ENCODE data around the gene HAUS7.

HAUS7 gene

DNA sequence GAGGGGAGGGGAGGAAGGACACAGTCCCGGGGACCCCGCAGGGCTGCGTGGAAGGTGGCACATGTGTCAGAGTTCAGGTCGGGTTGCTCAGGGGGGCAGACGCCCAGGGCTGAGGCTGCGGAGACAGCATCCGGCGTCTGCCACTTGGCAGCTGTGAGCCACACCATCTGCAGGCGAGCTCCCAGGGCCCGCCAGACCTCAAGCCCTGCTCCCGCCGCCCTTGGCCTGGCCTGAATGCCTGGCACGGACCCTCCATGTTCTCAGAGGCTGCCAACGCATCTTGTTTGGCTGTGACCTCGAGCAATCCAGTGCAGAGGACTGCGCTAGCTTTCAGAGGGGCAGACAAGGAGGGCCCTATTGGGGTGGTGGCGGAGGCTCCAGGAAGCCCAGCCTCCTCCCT is 29.5 kb upstream of the HAUS7 start:
- 84 to 94% methylated on average over 11 to 15 of the region's 17 CpGs for WGBS, 2 experiments (ENCODE audit: insufficient coverage in 2 of 2)
- no peak overlapping the region for H3K4me3 ChIP-seq (ENCODE audit: extremely low read depth, insufficient read depth, low read length, poor library complexity, severe bottlenecking)
- H3K4me1 ChIP-seq (ENCODE audit: control insufficient read depth, insufficient read depth, low read length, poor library complexity, severe bottlenecking), result no peaks in the 10 kb centered on the region
- no peaks in the 10 kb centered on the region for H3K9me3 ChIP-seq (ENCODE audit: control insufficient read depth, low read length)
- no peak overlapping the region for H3K27ac ChIP-seq (ENCODE audit: low read depth, low read length, severe bottlenecking)
- H3K36me3 ChIP-seq (ENCODE audit: control insufficient read depth, insufficient read depth, low read length), result no peaks in the 10 kb centered on the region

DNA sequence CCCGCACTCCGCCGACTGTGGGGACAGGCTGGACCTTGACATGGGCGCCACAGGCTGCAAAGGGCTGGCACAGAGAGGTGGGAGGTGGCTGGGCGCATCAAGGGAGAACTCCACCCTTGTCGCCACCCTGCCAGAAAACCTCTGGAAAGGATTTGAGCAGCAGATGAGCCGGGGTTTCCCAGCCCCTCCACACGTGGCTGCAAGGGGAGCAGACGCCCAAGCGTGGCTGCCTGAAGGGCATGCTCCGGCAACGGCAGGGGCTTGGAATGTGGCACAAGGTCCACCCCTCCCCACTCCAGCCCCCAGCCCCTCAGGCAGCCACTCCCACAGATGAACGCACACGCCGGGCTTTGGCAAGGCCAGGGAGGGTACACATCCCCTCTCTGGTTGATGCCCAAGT is 29.0 kb upstream of the HAUS7 start:
- WGBS, 2 experiments (ENCODE audit: insufficient coverage in 2 of 2), result 90 to 93% methylated on average over 5 to 8 of the region's 15 CpGs

DNA sequence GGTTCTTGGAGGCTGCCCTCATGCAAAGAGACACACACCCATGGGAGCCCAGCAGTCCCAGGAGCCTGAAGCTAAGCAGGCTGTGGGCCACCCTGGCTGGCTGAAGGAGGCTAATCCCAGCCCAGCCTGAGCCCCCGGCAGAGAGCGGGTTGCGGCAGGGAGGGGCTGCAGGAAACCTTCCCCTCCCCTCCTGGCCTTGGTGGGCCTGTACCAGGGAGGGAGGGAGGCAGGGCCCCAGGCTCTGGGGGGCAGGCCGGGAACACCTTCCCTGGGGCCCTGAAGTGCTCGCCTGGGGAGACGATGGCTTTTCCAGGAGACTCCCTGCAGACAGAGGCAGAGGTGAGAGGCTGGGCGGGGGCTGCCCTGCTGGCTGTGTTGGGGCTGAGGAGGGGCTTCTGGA is 28.1 kb upstream of the HAUS7 start:
- 84 to 100% methylated on average over 1 to 6 of the region's 7 CpGs for WGBS, 2 experiments (ENCODE audit: insufficient coverage in 2 of 2)
- no peak overlapping the region for H3K4me3 ChIP-seq (ENCODE audit: extremely low read depth, insufficient read depth, low read length, poor library complexity, severe bottlenecking)

More for the DNA sequence above, 29.0 kb upstream of the HAUS7 start:
- no peaks in the 10 kb centered on the region for H3K9me3 ChIP-seq (ENCODE audit: control insufficient read depth, low read length)
- H3K27ac ChIP-seq (ENCODE audit: low read depth, low read length, severe bottlenecking), result no peak overlapping the region
- H3K4me3 ChIP-seq (ENCODE audit: extremely low read depth, insufficient read depth, low read length, poor library complexity, severe bottlenecking), result no peak overlapping the region
- no peaks in the 10 kb centered on the region for H3K36me3 ChIP-seq (ENCODE audit: control insufficient read depth, insufficient read depth, low read length)
- H3K4me1 ChIP-seq (ENCODE audit: control insufficient read depth, insufficient read depth, low read length, poor library complexity, severe bottlenecking), result peaks cover 1% of the 10 kb centered on the region

DNA sequence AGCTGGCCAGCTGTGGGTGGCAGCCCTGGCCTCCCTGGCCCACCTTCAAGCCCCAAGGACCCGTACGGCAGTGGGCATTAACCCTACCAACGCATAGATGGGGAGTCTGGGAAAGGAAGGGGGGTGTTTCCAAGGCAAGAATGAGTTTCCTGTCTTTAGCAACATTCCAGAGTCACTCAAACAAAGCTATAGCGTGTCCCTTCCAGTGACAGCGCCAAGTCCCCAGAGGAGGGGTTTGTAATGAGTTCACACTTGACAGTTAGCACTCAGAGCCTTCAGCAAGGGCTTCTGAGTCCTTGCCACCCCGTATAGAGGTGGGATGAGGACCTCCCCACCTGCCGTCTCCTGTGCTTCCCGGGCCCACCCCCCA is 26.2 kb upstream of the HAUS7 start:
- peaks cover 27% of the 10 kb centered on the region for H3K4me1 ChIP-seq (ENCODE audit: control insufficient read depth, insufficient read depth, low read length, poor library complexity, severe bottlenecking)
- no peak overlapping the region for H3K27ac ChIP-seq (ENCODE audit: low read depth, low read length, severe bottlenecking)
- no peaks in the 10 kb centered on the region for H3K36me3 ChIP-seq (ENCODE audit: control insufficient read depth, insufficient read depth, low read length)
- H3K9me3 ChIP-seq (ENCODE audit: control insufficient read depth, low read length), result no peaks in the 10 kb centered on the region
- no peak overlapping the region for H3K4me3 ChIP-seq (ENCODE audit: extremely low read depth, insufficient read depth, low read length, poor library complexity, severe bottlenecking)
- WGBS, 2 experiments (ENCODE audit: insufficient coverage in 2 of 2), result 67% methylated on average over 1 of the region's 8 CpGs; no CpG with 5 or more reads in 1 of the 2 experiments

More for the DNA sequence above, 28.1 kb upstream of the HAUS7 start:
- Histone ChIP-seq H3K27ac (ENCODE audit: low read depth, low read length, severe bottlenecking) (no peak overlapping the region), H3K36me3 (ENCODE audit: control insufficient read depth, insufficient read depth, low read length) (no peaks in the 10 kb centered on the region), H3K4me1 (ENCODE audit: control insufficient read depth, insufficient read depth, low read length, poor library complexity, severe bottlenecking) (peaks cover 10% of the 10 kb centered on the region), H3K9me3 (ENCODE audit: control insufficient read depth, low read length) (no peaks in the 10 kb centered on the region)

DNA sequence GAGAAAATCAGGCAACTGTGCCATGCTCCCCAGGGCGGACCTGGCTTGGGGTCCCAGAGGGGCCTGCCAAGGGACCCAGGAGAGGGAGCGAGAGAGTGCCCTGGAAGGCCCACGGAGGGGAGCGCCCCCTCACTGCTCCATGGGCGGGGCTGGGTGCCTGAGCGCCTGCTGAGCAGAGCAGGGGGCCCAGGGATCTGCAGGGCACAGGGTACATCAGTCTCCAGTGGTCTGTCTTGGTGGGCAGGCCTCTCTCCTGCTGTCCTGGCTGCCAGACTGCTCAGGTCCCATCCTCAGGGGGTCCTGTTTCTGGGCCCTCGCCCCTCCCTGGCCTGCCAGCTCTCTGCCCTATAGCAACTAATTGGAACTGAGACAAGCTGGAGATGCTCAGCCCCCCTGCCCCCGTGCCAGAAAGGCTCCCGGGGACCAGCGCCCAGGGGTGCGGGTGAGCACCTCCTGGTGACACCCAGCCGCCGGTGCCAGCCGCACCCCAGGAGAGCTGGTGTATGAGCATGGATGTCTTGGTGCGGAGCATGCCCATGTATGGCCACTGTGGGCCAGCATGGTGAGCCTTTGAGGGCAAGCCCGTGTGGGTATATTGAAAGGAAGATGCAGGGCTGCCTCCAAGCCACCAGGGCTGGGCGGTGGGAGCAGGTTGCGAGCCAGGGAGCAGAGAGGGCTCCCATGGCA is 25.7 kb upstream of the HAUS7 start:
- Histone ChIP-seq H3K4me1 (ENCODE audit: control insufficient read depth, insufficient read depth, low read length, poor library complexity, severe bottlenecking) (peaks cover 32% of the 10 kb centered on the region), H3K4me3 (ENCODE audit: extremely low read depth, insufficient read depth, low read length, poor library complexity, severe bottlenecking) (peak overlapping the region; percentile 22), H3K9me3 (ENCODE audit: control insufficient read depth, low read length) (no peaks in the 10 kb centered on the region), H3K36me3 (ENCODE audit: control insufficient read depth, insufficient read depth, low read length) (no peaks in the 10 kb centered on the region), H3K27ac (ENCODE audit: low read depth, low read length, severe bottlenecking) (no peak overlapping the region)
- 93% methylated on average over 7 of the region's 18 CpGs; no CpG with 5 or more reads in 1 of the 2 experiments for WGBS, 2 experiments (ENCODE audit: insufficient coverage in 2 of 2)

DNA sequence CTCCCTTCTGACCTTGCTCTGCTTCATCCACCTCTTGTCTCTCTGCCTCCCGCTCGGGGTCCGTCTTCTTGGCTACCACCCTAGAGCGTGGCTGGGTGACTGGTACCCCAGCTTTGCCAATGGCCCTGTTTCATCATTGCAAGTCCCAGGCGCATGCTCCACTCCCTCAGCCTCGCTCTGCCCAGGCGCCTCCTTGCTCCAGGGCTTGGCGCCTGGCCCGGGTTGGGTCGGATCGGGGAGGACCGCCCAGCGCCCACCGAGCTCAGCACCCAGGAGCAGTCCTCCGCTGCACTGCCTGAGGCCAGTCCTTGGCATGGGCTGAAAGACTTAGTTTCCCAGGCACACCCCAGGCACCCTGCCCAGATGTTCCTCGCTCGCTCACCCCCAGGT is 25.0 kb upstream of the HAUS7 start:
- peak overlapping the region; percentile 22 for H3K4me3 ChIP-seq (ENCODE audit: extremely low read depth, insufficient read depth, low read length, poor library complexity, severe bottlenecking)

DNA sequence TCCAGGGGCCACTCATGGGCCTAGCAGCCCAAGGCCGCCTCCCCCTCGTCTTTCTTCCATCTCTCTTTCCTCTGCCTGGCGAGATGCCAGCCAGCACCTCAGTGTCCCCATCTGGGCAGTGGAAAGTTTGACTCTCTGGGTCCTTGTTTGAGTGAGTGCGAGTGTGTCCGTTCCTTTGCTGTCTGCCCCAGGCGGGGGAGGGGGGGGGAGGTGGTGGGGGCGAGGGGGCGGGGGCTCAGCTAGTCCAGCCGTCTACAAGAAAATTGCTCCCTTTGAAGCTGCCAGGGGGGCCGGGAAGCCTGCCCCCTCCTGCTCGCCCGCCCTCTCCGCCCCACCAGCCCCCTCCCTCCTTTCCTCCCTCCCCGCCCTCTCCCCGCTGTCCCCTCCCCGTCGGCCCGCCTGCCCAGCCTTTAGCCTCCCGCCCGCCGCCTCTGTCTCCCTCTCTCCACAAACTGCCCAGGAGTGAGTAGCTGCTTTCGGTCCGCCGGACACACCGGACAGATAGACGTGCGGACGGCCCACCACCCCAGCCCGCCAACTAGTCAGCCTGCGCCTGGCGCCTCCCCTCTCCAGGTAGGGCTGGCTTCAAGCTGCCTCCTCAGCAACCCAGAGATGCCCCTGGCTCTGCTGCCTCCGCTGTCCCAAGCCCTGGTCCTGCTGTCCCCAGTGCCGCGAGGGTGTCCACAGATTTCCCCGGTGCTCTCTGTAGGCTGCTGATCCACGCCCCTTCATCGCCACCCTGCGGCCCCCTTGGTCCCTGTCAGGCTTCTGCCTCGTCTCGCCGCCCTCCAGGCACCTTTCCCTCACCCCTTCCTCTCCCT is 24.4 kb upstream of the HAUS7 start, which contains the start of gene BGN:
BGN (plus strand) TSS at position 440 of the 821 bp plus-strand sequence. CDS start 9,652 bp downstream, outside the sequence.
- Histone ChIP-seq H3K27ac (ENCODE audit: low read depth, low read length, severe bottlenecking) (peak within 1 kb of the TSS; percentile 10), H3K9me3 (ENCODE audit: control insufficient read depth, low read length) (no peaks in the 10 kb centered on the region), H3K36me3 (ENCODE audit: control insufficient read depth, insufficient read depth, low read length) (no peaks in the 10 kb centered on the region), H3K4me3 (ENCODE audit: extremely low read depth, insufficient read depth, low read length, poor library complexity, severe bottlenecking) (peak within 1 kb of the TSS; percentile 22), H3K4me1 (ENCODE audit: control insufficient read depth, insufficient read depth, low read length, poor library complexity, severe bottlenecking) (peaks cover 42% of the 10 kb centered on the region)
- 12 to 24% methylated on average over 5 to 16 of the region's 41 CpGs for WGBS, 2 experiments (ENCODE audit: insufficient coverage in 2 of 2)

More for the DNA sequence above, 25.0 kb upstream of the HAUS7 start:
- Histone ChIP-seq H3K4me1 (ENCODE audit: control insufficient read depth, insufficient read depth, low read length, poor library complexity, severe bottlenecking) (peaks cover 39% of the 10 kb centered on the region), H3K9me3 (ENCODE audit: control insufficient read depth, low read length) (no peaks in the 10 kb centered on the region), H3K36me3 (ENCODE audit: control insufficient read depth, insufficient read depth, low read length) (no peaks in the 10 kb centered on the region), H3K27ac (ENCODE audit: low read depth, low read length, severe bottlenecking) (no peak overlapping the region)
- 75 to 82% methylated on average over 6 to 15 of the region's 17 CpGs for WGBS, 2 experiments (ENCODE audit: insufficient coverage in 2 of 2)

DNA sequence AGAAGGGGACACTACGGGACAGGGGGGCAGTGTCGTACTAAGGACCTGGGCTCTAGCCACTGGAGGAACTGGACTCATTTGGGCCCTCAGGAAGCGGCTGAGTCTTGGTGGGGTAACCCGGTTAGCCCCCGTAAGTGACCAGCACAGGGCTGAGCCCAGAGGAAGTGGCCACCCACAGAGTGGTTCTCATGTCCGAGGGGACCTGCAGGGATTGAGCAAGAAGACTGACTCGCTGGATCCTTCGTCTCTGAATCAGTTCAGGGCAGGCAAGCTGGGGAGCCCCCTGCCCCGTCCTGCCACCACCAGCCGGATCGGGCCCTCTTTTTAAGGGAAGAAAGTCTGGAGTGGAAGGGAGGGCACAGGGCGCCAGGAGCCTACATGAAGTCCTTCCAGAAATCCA is 23.7 kb upstream of the HAUS7 start:
- Histone ChIP-seq H3K4me1 (ENCODE audit: control insufficient read depth, insufficient read depth, low read length, poor library complexity, severe bottlenecking) (peaks cover 42% of the 10 kb centered on the region), H3K4me3 (ENCODE audit: extremely low read depth, insufficient read depth, low read length, poor library complexity, severe bottlenecking) (no peak overlapping the region), H3K9me3 (ENCODE audit: control insufficient read depth, low read length) (no peaks in the 10 kb centered on the region), H3K27ac (ENCODE audit: low read depth, low read length, severe bottlenecking) (peak overlapping the region; percentile 10), H3K36me3 (ENCODE audit: control insufficient read depth, insufficient read depth, low read length) (no peaks in the 10 kb centered on the region)
- whole genome bisulfite sequencing, 2 experiments (ENCODE audit: insufficient coverage in 2 of 2), result 95 to 100% methylated on average over 2 to 4 of the region's 12 CpGs

DNA sequence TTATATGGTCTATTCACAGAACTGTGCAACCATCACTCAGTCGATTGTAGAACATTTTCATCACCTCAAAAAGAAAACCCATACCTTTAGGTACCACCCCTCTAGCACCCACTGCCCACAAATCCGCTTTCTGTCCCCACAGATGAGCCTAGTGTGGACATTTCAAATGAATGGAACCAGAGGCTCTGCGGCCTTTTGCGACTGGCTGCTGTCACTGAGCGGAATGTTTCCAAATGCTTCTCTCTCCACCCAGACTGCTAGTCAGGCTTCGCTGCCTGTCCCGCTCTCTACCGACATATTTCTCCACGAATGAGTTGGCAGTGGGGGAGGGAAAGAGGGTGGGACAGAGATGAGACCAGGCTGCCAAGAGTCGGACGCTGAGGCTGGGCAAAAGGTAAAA is 22.7 kb upstream of the HAUS7 start:
- 86 to 94% methylated on average over 1 to 3 of the region's 11 CpGs for WGBS, 2 experiments (ENCODE audit: insufficient coverage in 2 of 2)
- H3K27ac ChIP-seq (ENCODE audit: low read depth, low read length, severe bottlenecking), result no peak overlapping the region
- H3K4me3 ChIP-seq (ENCODE audit: extremely low read depth, insufficient read depth, low read length, poor library complexity, severe bottlenecking), result no peak overlapping the region
- H3K9me3 ChIP-seq (ENCODE audit: control insufficient read depth, low read length), result no peaks in the 10 kb centered on the region
- peaks cover 46% of the 10 kb centered on the region for H3K4me1 ChIP-seq (ENCODE audit: control insufficient read depth, insufficient read depth, low read length, poor library complexity, severe bottlenecking)
- no peaks in the 10 kb centered on the region for H3K36me3 ChIP-seq (ENCODE audit: control insufficient read depth, insufficient read depth, low read length)

DNA sequence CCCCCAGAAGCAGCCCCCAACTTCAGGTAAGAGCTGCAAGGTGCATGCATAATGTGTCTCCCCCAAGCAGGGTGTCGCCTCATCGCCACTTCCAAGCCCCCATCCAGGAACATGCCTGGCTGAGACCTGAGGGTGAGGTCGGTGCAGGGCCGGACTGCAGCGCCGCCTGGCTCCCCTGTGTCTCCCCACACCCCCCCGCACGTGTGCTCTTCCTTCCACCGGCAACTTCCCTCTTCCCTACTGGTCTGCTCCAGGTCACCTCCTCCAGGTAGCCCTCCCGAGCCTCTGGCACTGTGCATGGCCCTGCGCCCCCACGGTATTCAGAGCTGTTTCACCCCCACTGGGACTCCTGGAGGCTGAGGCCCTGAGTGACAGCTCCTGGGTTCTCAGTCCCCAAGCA is 22.2 kb upstream of the HAUS7 start:
- Histone ChIP-seq H3K27ac (ENCODE audit: low read depth, low read length, severe bottlenecking) (no peak overlapping the region), H3K9me3 (ENCODE audit: control insufficient read depth, low read length) (no peaks in the 10 kb centered on the region), H3K4me3 (ENCODE audit: extremely low read depth, insufficient read depth, low read length, poor library complexity, severe bottlenecking) (no peak overlapping the region), H3K4me1 (ENCODE audit: control insufficient read depth, insufficient read depth, low read length, poor library complexity, severe bottlenecking) (peaks cover 46% of the 10 kb centered on the region), H3K36me3 (ENCODE audit: control insufficient read depth, insufficient read depth, low read length) (no peaks in the 10 kb centered on the region)
- WGBS, 2 experiments (ENCODE audit: insufficient coverage in 2 of 2), result 80 to 93% methylated on average over 3 to 6 of the region's 12 CpGs

DNA sequence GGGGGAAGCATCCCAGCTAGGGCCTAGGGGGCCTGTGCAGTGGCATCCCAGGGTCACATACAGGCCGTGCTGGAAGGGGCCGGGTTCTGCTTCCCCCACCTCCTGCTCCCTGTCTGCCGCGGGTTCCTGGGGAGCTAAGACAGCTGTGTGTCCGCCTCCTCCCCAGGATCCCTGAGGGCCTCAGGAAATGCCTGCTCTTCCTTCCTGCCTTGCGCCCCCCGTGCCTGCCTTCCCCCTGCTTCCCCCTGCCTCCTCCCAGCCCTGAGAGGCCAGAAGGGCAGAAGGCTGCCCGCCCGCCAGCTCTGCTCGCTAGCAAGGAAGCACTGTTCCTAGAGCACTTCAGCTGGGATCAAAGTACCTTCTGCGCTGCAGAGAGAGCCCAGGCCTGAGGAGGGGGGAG is 21.5 kb upstream of the HAUS7 start:
- Histone ChIP-seq H3K36me3 (ENCODE audit: control insufficient read depth, insufficient read depth, low read length) (no peaks in the 10 kb centered on the region), H3K4me1 (ENCODE audit: control insufficient read depth, insufficient read depth, low read length, poor library complexity, severe bottlenecking) (peaks cover 46% of the 10 kb centered on the region), H3K9me3 (ENCODE audit: control insufficient read depth, low read length) (no peaks in the 10 kb centered on the region), H3K27ac (ENCODE audit: low read depth, low read length, severe bottlenecking) (peak overlapping the region; percentile 10), H3K4me3 (ENCODE audit: extremely low read depth, insufficient read depth, low read length, poor library complexity, severe bottlenecking) (no peak overlapping the region)
- WGBS, 2 experiments (ENCODE audit: insufficient coverage in 2 of 2), result 39 to 67% methylated on average over 1 to 2 of the region's 11 CpGs

Measured in mesodermal cell (in vitro differentiated cells).